ENCODE results near the gene MEF2C. TPM values are rescaled to one million over a fixed set of nuclear protein-coding genes. Genes with fewer than 3 reads are reported as not detected.
A peak's percentile ranks its signal among the peaks of the same experiment; 100 is the strongest.

MEF2C gene
- total RNA-seq, 2 donors from 2014 or later, result 94.0 to 104 TPM

DNA sequence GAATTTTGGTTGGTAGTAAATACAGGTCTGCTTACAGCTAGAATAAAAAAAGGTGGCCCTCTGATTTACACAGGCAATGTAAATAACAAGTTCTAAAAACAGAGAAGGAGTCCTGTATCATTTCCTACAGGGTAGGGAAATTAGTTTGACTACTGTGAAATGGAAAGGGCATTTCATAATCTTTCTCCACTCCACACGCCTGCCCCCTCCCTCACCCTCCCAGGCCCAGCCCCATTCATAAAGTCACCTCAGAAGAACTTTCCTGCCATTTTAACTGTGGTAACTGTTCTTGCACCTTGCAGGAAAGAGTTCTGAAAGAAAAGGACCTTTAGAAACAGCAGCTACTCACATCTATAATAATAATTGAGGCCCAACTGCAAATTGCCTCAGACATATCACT, 69.7 kb downstream of the MEF2C start:
- Histone ChIP-seq H3K4me1 (ENCODE audit: control insufficient read depth in 1 of 2, low read depth in 2 of 2) (peaks cover 42 to 69% of the 10 kb centered on the region in 2 donors), H3K36me3 (no peaks in the 10 kb centered on the region), H3K4me3 (no peak overlapping the region), H3K9me3 (no peaks in the 10 kb centered on the region), H3K27ac (no peak overlapping the region), H3K27me3 (replicated peaks; ENCODE audit: insufficient read depth) (no peaks in the 10 kb centered on the region)
- TF ChIP-seq, protein P1, sequence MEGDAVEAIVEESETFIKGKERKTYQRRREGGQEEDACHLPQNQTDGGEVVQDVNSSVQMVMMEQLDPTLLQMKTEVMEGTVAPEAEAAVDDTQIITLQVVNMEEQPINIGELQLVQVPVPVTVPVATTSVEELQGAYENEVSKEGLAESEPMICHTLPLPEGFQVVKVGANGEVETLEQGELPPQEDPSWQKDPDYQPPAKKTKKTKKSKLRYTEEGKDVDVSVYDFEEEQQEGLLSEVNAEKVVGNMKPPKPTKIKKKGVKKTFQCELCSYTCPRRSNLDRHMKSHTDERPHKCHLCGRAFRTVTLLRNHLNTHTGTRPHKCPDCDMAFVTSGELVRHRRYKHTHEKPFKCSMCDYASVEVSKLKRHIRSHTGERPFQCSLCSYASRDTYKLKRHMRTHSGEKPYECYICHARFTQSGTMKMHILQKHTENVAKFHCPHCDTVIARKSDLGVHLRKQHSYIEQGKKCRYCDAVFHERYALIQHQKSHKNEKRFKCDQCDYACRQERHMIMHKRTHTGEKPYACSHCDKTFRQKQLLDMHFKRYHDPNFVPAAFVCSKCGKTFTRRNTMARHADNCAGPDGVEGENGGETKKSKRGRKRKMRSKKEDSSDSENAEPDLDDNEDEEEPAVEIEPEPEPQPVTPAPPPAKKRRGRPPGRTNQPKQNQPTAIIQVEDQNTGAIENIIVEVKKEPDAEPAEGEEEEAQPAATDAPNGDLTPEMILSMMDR (IDR thresholded peaks at IDR 0.05), result no peak
- DNase-seq (ENCODE audit: low spot score), result no peak
- ATAC-seq (ENCODE audit: insufficient number of reproducible peaks, low FRiP score, low read depth), result no peak

DNA sequence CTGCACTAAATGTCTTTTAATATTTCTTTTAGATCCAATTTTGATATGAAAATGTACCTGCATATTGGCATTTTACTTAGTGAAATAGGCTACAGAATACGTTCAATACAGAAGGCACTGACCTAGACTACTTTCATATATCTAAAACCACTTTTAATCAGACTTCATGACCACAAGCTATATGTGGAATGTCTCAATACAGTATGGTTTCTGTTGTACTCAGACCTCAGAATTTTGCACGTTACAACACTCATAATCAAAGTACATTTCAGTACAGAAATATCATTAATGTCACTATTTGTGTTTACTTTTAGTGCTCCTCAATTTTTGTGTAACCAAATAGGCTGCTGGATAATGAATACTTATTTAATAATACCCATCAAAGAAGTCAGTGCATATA, 74.8 kb downstream of the MEF2C start:
- Histone ChIP-seq H3K4me1 (ENCODE audit: control insufficient read depth in 1 of 2, low read depth in 2 of 2) (peaks cover 6 to 49% of the 10 kb centered on the region in 2 donors), H3K36me3 (no peaks in the 10 kb centered on the region), H3K27ac (no peak overlapping the region), H3K27me3 (replicated peaks; ENCODE audit: insufficient read depth) (no peaks in the 10 kb centered on the region), H3K9me3 (no peaks in the 10 kb centered on the region), H3K4me3 (no peak overlapping the region)
- TF ChIP-seq, protein P1 (IDR thresholded peaks at IDR 0.05), result no peak
- ATAC-seq (ENCODE audit: insufficient number of reproducible peaks, low FRiP score, low read depth) (no peak), DNase-seq (ENCODE audit: low spot score) (no peak)

DNA sequence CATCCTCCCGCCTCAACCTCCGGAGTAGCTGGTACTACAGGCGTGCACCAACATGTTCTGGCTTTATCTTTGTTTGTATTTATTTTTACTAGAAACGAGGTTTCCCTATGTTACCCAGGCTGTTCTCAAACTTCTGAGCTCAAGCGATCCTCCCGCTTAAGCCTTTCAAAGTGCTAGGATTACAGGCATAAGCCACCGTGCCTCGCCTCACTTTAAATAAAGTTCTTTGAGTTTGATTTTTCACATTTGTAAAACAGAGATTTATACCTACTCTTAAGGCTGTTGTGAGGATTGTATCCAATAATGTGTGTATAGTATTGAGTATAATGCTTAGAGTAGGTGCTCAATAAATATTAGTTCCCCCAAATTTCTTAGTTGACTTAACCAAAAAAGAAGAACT, 75.7 kb downstream of the MEF2C start:
- H3K4me1 ChIP-seq (ENCODE audit: control insufficient read depth in 1 of 2, low read depth in 2 of 2), result peaks cover 2 to 49% of the 10 kb centered on the region in 2 donors
- H3K4me3 ChIP-seq, result no peak overlapping the region
- no peak overlapping the region for H3K27ac ChIP-seq
- H3K9me3 ChIP-seq, result no peaks in the 10 kb centered on the region
- no peaks in the 10 kb centered on the region for H3K27me3 ChIP-seq (replicated peaks; ENCODE audit: insufficient read depth)
- DNase-seq (ENCODE audit: low spot score), result no peak
- no peaks in the 10 kb centered on the region for H3K36me3 ChIP-seq
- TF ChIP-seq, protein P1 (IDR thresholded peaks at IDR 0.05), result no peak
- no peak for ATAC-seq (ENCODE audit: insufficient number of reproducible peaks, low FRiP score, low read depth)

DNA sequence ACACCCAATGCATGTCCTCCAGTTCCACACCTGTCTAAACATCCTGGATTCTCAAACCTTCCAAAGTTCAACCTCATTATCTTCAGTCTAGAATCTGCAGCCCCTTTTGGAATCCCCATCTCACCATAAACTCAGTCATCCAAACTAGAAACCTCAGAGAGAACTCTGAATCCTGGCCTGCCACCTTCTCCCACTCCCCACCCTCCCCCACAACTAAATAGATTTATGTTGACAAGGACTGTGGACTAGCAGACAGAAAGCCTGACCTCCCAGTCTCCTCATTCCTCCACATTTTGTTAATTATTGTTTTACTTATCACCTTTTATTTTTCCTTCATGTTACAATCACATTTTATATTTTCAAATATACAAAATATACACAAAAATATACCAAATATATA, 76.6 kb downstream of the MEF2C start:
- Histone ChIP-seq H3K27me3 (replicated peaks; ENCODE audit: insufficient read depth) (no peaks in the 10 kb centered on the region), H3K4me3 (no peak overlapping the region), H3K4me1 (ENCODE audit: control insufficient read depth in 1 of 2, low read depth in 2 of 2) (peaks cover 2 to 40% of the 10 kb centered on the region in 2 donors), H3K36me3 (no peaks in the 10 kb centered on the region), H3K9me3 (no peaks in the 10 kb centered on the region), H3K27ac (peak overlapping the region in 1 of 2 donors; percentile 0)
- DNase-seq (ENCODE audit: low spot score) (no peak), ATAC-seq (ENCODE audit: insufficient number of reproducible peaks, low FRiP score, low read depth) (no peak)
- TF ChIP-seq, protein P1 (IDR thresholded peaks at IDR 0.05), result no peak

DNA sequence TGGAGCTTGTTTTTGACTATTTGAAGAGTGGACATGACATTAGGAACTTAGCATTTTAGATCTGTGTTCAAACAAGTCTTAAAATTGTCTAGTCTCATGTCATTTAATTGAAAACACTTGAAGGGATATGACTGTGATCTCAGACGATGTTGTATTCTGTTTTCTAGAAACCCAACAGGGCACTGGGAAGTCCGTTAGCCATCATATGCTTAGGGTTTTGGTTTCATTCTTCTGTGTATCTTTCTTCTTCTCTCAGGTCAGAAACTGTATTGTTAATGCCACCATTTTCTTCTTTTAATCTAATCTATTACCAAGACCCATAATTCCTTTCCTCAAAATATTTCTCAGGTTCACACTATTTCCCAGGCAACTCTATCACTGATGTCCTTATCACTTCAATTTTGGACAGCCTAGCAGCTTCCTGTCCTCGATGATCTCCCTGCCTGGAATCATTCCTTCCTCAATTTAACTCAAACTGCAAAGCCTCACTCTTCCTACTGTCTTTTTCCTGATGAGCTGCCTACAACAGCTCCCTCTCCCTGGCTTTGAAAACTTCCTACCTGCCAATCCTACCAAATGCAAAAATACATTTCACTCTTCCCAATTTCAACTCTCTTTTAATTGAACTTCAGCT, 77.7 kb downstream of the MEF2C start:
- H3K36me3 ChIP-seq, result no peaks in the 10 kb centered on the region
- no peaks in the 10 kb centered on the region for H3K9me3 ChIP-seq
- no peak for DNase-seq (ENCODE audit: low spot score)
- ATAC-seq (ENCODE audit: insufficient number of reproducible peaks, low FRiP score, low read depth), result no peak
- no peak overlapping the region for H3K27ac ChIP-seq
- TF ChIP-seq, protein P1 (IDR thresholded peaks at IDR 0.05), result no peak
- peaks cover 3 to 39% of the 10 kb centered on the region in 2 donors for H3K4me1 ChIP-seq (ENCODE audit: control insufficient read depth in 1 of 2, low read depth in 2 of 2)
- no peaks in the 10 kb centered on the region for H3K27me3 ChIP-seq (replicated peaks; ENCODE audit: insufficient read depth)
- H3K4me3 ChIP-seq, result no peak overlapping the region
